Measurements from ENCODE around the gene PTPRT.
"Not testable (repeated sequence)": the region's sequence is repeated elsewhere in the genome, so short reads cannot be mapped to it uniquely, and the experiment has no call there.

The PTPRT gene

DNA sequence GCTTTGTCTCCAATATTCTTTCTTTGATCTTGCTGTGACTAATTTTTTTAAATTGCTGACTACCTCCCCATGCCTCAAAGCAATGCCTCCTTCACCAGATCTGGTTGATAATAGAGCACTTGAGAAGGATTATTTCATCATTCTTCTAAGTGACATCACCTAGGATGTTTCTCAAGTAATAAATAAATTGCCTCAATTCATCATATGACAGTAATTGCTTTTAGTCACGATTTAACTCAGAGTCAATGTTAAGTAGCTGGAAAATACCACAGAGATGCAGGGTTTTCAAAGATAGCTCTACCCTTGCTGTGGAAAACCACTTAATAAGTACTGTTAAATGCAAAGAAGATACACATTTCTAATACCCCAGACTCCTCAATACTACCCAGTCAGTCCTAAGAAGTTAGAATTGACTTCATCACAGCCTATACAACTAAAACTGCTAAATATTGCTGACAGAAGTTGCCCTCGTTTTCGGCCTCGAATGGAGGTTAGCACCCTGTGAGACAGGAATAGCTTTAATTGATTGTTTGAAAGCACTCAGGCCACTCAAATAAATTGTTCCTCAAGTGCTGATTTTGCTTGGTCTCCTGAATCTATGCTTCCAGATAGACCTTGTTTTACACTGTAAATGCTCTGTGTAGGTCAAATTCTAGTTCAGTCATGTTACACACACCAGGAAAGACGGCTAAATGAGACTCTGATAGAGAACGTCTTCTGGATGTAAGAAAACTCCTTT is 931.0 kb downstream of the PTPRT start:
- no peak for DNase-seq

DNA sequence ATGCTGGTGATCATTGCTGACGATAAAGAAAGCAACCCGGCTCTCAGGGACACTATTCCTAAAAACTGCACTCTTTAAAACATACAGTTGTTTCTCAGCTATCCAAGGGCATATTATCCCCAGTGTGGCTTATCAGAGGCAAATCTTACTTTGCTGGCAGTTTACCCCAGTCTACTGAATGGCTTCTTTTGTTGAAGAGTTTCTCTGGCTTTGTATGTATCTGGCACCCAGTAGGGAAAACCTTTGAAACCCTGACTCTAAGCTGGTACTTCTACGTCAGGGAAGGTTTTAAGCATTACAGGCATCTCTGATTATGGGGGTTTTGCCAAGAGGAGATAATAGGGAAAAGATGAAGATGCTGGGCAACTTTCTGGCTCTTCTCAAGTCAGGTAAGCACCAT is 933.9 kb downstream of the PTPRT start:
- no peak for DNase-seq

DNA sequence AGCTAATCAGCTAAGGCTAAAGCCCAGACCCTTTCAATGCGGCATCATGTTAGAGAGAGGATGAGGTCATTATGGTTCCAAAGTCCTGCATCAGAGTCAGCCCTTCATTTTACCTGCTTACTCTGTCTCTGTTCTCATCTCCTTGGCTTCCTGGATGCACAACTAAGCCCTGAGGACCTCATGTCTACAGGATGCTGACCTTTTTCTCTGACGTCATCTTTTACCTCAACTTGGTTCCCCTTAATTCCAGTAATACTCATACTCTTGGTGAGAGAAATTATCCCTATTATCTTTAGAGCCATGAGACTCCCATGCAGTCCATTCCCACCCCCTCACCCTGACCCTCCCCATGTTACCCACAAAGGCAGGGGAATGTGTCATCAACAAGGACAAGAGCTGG is 935.0 kb downstream of the PTPRT start:
- DNase-seq = no peak

DNA sequence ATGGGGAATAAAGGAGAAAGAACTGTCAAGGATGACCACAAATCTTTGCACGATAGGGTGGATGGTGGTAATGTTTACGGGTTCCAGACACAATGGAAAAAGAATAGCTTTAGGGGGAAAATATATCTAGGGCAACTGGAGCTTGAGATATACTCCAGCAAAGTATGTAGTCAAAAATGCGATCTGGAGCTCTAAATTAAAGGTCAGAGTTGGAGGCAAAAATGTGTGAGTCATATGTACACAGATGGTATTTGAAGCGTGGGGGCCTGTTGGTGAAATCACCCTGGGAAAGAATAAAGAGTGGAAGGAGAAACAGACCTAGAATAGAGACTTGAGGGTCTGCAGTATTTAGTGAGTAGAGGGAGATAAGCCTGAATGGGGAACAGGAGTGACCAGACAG is 937.6 kb downstream of the PTPRT start:
- DNase-seq = no peak

DNA sequence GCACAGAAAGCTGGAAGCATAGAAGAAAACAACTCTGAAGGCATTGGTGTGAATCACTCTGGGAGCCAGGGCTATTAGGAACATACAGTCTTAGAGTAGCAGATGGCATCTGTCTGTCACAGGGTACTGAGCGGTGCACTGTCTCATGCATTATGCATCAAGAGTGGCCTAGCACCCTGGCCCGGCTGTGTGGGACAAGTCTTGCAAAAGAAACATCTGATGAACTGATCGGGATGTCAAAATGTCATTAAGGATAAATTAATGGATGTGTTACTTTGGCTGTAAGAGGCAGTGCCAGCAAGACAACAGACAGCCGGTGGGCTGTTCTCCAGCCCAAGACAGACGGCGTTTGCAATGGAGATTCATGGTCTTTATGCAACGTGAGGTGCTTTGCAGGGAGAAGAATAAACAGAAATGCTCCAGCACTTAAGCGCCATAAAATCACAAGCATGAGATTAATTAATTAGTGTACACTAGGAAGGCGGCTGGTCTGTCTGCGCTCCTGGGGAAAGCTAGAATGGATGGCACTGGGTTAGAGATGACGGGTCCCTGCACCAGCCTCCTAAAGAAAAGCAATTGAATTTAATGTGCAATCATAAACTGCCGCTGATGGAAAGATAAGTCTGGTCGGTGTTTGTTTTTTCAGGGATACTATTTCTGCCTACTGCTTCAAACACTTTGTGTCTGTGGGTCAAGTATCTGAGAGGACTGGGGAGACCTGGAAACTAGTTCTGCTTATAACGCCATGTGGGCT is 970.9 kb downstream of the PTPRT start:
- DNase-seq = no peak

DNA sequence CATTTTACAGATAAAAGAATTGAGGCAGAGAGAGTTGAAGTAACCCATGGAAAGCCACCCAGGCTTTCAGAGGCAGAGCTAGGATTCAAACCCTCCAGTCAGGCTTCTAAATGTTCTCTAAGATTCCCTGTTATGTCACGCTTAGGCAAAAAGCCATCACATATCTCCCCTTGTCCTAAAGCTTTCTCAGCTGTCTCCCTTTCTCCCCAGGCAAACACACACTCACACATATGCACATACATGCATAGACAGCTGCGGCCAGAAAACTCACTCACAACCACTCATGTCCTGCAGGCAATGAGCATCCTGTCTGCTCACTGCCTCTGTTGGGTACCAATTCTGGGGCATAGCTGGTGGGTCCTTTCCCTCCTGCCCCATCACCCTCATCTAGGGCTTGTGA is 975.6 kb downstream of the PTPRT start:
- no peak for DNase-seq

DNA sequence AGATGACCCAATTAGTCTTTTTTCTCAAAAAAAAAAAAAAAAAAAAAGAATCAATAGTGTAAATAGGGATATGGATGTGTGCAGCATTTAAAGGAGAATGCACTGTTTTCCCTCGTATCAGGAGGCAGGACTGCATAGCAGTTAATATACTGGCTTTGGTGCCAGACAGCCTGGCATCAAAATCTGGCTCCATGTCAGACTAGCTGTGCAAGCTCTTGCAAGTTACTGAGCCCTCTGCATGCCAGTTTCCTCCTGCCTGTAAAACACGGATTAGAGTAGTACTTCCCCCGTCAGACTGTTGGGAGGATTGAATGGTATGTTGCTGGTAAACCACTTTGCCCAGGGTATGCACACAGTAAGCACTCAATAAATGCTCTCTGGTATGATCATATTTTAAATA is 977.3 kb downstream of the PTPRT start:
- DNase-seq = no peak

DNA sequence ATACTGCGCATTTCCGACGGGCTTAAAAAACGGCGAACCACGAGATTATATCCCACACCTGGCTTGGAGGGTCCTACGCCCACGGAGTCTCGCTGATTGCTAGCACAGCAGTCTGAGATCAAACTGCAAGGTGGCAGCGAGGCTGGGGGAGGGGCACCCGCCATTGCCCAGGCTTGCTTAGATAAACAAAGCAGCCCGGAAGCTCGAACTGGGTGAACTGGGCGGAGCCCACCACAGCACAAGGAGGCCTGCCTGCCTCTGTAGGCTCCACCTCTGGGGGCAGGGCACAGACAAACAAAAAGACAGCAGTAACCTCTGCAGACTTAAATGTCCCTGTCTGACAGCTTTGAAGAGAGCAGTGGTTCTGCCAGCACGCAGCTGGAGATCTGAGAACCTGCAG is 983.1 kb downstream of the PTPRT start:
- not testable (repeated sequence) for DNase-seq

DNA sequence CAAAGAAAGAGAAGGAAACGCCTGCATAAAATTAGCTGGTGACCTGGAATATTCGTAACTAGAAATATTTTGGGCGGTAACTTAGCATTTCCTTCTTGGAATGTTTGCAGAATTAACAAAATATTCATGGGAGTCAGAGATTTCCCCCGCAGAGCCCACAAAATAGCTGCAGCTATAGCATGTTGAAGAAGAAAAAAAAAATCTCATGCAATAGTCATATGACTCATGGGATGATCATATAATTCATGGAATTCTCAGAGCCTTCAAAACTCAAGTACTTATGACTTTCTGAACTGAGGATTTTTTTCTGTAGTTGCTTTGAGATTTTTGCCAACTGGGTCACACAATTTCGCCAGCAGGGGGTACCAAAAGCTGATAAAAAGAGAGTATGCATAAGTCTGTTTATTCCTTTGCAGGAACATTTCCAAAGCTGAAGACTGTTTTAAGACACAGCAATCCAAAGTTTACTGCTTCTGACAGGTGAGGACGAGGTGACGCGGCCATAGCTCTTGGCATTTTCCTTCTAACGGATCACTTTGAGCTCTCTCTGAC is 985.5 kb downstream of the PTPRT start:
- DNase-seq = no peak

DNA sequence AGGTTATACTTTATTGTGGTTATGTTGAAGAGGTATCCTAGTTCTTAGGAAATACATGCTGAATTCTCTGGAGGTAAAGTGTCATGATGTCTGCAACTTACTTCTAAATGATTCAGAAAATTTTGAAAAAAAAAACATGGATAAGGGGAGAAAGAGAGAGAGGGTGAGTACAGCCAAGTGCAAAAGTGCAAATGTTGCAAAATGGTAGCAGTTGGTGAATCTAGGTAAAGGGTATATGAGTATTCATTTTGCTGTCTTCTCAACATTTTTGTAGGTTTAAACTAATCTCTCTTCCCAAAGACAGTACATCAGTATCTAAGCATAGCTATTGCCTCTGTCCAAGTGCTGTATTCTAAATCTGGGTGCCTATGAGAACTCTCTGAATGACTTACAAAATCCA is 992.1 kb downstream of the PTPRT start:
- DNase-seq = no peak

DNA sequence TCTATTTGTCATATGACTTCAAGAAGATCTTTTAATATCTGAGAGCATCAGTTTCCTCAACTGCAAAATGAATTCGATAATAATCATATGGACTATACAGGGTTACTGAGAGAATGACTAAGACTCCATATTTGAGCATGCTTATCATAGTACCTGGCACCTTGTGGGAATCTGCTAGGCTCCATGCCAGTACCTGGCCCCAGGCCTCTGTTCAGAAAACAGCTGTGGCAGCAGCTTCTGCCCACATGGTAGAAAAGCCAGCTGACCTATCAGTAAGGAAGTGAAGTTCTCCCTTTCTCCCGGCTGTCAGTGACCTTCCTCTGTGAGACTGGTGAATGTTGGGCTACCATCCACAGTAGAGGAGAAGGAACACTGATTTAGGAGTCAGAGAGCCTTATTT is 996.6 kb downstream of the PTPRT start:
- DNase-seq = no peak

DNA sequence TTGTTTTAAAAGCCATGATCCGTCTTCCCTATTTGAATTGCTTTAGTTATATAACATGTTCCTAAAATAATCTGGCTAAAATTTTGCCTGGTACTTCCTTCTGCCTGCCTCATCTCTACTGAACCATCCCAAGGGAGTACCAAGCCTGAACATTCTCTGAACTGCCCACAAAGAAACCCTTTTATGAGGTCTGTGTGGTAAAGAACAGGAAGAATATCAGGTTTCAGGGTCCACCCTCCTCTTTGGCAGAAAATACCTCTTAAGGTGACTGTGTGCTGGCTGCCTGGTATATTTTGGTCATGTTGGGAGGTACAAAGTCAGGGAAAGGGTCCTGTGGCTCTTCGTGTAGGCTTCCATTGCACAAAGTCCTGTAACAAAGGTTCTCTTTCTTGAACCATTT is 997.4 kb downstream of the PTPRT start:
- no peak for DNase-seq

DNA sequence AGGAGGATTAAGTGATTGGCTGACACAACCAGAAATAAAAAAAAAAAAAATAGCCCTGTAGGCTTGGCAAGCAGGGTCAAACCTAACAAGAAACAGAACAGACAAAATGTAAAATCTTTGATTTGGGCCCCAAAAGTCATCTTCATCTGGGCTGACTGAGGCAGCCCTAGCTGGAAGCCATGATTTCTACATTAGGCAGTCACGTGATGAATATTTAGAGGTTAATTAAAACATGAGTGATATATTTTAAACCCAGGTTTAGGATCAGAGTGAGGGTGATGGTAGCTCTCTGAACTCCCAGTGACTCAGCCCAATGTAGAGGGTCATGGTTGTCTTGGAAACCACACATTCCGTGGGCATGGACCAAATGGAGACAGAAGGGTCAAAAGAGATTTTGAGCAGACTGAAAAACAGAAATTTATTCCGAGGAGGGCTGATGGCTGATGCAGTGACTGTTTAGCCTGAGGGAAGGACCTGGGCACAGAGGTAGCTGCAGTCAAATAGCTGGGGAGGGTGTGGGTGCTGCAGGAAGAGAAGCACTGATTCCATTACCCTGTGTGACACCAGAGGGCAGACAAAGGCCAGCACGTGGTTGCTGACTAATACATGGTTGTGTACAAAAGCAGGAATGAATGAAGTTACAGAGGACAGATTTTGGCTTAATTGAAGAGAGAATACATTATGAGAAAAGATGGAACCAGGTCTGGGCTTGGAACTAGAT is 998.4 kb downstream of the PTPRT start:
- DNase-seq = no peak

DNA sequence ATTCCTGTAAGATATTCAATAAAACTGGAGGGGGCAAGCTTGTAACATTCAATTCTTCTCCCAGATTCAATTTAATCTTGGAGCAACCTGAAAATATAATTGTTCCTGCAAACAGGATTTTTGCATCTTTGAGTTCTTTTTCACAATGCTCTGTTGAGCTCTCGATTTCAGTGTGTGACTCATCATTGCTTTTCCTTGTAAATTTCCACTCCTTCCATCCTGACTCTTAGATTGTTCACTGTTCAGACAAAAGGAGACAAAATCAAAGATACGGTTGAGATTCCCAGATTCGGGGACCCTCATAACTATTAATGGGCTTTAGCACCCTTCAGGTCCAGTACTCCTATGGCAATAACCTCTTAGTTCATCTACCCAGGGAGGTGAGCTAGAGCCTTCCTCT is 999.6 kb downstream of the PTPRT start:
- no peak for DNase-seq

DNA sequence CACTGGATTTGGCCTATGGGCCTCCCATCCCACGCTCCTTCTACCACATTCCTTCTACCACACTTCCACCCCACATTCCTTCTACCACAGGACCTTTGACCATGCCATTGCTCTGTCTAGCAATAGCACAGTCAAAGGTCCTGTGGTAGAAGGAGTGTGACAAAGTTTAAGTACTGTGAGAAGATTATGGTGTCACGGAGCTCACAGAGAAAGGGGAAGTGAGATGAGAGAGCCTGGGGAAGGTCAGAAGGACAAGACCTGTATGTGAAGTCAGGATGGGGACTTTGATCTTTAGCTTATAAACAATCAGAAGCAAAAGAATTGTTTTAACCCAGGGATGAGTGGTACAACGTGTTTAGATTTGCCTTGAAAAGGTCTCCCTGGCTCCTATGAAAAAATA is 1003.4 kb downstream of the PTPRT start:
- no peak for DNase-seq

DNA sequence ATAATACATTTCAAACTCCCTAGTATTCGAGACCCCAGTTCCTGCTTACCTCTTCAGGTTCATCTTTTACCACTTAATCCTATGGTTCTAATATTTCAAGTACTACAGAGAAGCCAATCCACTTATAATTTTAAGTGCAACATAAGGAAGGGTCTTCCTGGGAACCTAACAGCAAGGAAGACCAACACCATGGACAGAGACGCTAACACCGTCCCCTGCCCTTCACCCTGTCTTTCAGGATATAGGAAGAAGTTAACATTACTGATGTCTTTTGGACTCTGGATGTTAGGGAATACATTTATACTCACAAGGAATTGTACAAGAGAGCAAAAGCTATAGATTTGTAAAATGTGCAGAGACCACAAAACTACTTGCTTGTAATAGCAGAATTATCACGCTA is 1006.6 kb downstream of the PTPRT start:
- no peak for DNase-seq

DNA sequence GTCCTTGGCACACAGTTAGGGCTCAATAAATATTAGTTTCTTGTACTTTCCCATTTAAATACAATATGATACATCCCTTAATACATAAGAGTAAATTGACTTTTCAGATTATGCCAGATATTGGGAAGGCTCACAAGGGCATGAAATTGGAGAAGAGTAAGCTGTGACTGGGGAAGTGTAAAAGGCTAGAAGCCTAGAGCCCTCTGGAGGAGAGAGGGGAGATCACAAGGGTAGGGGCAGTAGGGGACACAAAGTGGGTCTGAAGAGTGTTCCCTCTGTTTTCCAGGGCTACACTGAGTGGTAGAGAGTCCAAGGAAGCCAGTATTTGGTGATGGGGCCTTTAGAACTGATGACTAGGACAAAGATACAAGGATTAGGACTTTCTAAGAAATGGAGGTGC is 1008.6 kb downstream of the PTPRT start:
- DNase-seq = no peak

DNA sequence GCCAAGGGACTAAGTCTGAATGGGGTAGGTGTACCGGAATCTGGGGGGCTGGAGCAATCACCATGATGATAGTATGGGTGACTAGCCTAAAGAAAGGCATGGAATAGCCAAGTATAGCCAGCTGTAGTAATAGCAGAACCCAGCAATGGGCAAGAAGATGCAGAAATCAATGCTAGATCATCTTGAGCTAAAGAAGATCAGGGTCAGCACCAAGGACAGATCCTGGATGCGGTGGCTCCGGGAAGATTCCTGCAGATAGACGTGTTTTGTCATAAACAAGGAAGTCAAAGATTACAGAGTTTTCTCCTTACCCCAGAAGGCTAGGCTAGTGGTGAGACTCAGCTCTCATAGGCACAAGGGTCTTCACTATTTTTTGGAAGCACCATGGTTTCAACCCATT is 1009.9 kb downstream of the PTPRT start:
- DNase-seq = peak; percentile 61

DNA sequence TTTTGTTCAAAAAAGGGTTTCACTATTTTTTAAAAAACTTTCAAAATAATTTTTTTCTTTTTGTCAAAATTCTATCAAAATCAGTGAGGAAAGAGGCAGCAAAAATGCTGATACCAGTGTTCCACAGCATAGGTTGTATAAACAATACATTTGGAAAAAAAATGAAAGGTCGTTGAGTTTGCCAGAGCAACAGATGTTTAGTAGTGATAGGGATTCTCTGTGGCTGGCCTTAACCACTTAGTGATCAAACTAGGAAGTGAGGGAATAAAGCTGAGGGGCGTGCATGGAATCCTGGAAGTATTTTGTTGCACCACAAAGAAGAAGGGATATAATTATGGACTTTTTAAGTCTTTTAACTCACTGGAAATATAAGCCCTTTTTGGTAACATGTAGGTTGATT is 1016.3 kb downstream of the PTPRT start:
- DNase-seq = no peak

DNA sequence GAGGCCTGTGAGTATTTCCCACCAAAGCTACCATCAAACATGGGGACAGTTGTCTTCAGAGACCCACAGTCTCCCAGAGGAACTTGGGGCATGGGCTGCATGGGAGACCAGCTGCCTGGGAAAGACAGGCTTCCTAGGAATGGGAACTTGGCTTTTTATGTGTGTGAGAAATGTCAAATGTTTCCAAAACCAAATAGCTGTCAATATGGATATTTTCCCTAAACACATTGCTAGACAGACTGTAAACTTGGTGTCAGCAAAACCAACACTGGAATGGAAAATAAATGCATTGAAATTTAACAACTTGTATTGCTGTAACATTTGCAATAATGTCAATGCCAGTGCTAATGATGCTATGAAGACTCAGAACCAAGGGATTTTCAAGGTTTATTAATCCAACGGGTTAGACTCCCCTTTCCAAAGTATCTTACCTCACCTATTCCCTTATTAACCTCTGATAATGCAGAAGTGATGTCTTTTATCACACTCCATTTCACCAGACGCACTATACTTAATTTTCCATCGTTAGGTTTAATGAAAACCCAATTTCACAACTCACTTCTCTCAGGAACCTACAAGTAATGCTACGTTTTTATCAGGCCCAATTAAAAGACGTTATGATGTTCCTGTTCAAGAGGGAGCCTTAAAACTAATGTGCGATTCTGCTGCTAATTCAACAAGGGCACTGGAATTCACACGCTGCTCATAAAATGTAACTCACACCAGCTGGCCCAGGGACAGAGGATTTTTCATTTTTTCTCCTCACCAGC is 1025.4 kb downstream of the PTPRT start:
- DNase-seq = no peak

DNA sequence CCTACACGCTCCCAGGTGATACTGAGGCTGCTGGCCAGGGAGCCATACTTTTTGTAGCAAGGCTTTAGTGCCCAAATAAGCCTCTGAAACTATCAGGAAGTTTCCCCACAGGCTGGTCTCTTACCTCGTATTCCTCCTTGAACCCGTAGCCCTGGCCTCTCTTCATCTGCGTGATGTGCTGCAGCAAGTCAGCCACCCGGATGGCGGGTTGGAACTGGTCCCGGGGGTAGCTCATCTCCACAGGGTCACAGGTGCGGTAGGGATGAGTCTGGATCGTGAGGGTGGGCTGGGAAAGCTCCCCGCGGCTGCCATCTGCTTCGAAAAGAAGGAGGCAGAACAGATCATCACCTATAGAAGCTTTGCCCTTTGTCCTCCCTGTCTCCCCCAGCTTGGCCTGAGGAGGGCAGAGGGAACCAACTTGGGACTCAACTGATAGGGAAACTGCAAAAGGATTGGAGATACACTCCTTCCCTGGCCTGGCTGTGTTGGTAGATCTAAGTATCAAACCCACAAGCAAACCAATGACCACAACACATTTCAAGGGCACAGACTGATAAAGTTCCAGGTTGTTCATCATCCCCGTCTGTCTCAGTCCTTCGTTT is 1028.4 kb downstream of the PTPRT start:
- no peak for DNase-seq

DNA sequence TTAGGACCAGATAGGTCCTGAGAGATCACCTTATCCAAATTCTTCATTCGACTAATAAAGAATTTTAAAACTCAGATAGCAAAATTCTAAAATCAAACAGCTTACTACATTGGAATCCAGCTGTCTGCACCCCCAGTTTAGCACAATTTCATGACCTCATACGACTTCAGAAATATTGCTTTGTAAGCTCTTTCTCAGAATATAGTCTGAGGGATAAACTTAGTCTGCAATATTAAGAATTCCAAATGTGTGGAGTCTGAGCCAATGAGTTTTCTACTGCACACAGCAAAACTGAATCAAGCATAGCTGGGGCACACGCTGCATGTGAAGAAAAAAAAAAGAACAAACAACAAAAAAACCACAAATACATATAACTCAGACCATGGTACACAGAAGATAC is 1029.9 kb downstream of the PTPRT start:
- DNase-seq = no peak

DNA sequence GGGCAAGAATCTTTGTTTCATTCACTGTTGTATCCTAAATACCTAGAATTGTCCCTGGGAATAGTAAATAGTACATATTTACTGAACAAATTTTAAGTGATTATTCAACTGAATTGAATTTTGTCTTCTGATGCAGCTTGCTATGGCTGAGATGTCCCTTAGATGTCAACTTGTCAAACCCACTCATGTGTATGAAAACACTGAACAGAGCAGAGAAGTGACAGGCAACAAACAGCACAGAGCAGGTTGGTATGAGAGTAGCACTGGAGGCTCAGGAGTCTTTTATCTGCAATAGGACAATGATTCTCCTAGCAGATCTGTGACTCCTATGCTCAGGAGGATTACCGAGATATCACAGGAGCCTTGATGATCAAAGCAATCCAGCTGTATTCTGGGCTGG is 1031.4 kb downstream of the PTPRT start:
- DNase-seq = no peak
